Activated CD8-positive, alpha-beta memory T cell treated with anti-CD3 and anti-CD28 coated beads for 1 hour (primary cell): ENCODE data around the gene IL34.
"Not testable (repeated sequence)": the region's sequence is repeated elsewhere in the genome, so short reads cannot be mapped to it uniquely, and the experiment has no call there.

ENCODE experiments used
- DNase-seq, 2 donors: peaks; one replicate each; pipeline ENCODE4 v3.0.0-alpha.2; 2020; ENCODE audit warnings: low read depth in 1 of 2; ENCODE audit errors: extremely low read depth in 1 of 2

IL34 gene

GRCh38 chr16:70646260-70647241 is at the start of gene IL34:
TSS of gene IL34 (plus strand) at chr16:70646559. CDS start at chr16:70646948, 389 bp downstream.
- no peak for DNase-seq

- no peak for DNase-seq
These were observed 49.1 kb upstream of the IL34 start for GRCh38 chr16:70597135-70597835.

GRCh38 chr16:70598937-70599503 is 47.3 kb upstream of the IL34 start:
- no peak for DNase-seq

- DNase-seq: no peak
These were observed 45.6 kb upstream of the IL34 start for GRCh38 chr16:70600730-70601129.

GRCh38 chr16:70601576-70602575 is 44.5 kb upstream of the IL34 start:
- DNase-seq: no peak

GRCh38 chr16:70602831-70603230 is 43.5 kb upstream of the IL34 start:
- no peak for DNase-seq

- no peak for DNase-seq
These were observed 41.7 kb upstream of the IL34 start for GRCh38 chr16:70604407-70605282.

- no peak for DNase-seq
These were observed 41.1 kb upstream of the IL34 start for GRCh38 chr16:70605283-70605657.

- no peak for DNase-seq
These were observed 37.8 kb upstream of the IL34 start for GRCh38 chr16:70608521-70608920.

- DNase-seq: no peak
These were observed 35.8 kb upstream of the IL34 start for GRCh38 chr16:70610273-70611223.

- no peak for DNase-seq
These were observed 35.1 kb upstream of the IL34 start for GRCh38 chr16:70611224-70611598.

- DNase-seq: no peak
These were observed 34.5 kb upstream of the IL34 start for GRCh38 chr16:70611785-70612303.

GRCh38 chr16:70612931-70613330 is 33.4 kb upstream of the IL34 start:
- DNase-seq: no peak

GRCh38 chr16:70614208-70614951 is 32.0 kb upstream of the IL34 start:
- no peak for DNase-seq

GRCh38 chr16:70615945-70616344 is 30.4 kb upstream of the IL34 start:
- no peak for DNase-seq

GRCh38 chr16:70621864-70622263 is 24.5 kb upstream of the IL34 start:
- DNase-seq: not testable (repeated sequence)

- no peak for DNase-seq
These were observed 18.7 kb upstream of the IL34 start for GRCh38 chr16:70627696-70628095.
